ENCODE measurements around the gene KCNQ5.

- TF ChIP-seq, protein P1, sequence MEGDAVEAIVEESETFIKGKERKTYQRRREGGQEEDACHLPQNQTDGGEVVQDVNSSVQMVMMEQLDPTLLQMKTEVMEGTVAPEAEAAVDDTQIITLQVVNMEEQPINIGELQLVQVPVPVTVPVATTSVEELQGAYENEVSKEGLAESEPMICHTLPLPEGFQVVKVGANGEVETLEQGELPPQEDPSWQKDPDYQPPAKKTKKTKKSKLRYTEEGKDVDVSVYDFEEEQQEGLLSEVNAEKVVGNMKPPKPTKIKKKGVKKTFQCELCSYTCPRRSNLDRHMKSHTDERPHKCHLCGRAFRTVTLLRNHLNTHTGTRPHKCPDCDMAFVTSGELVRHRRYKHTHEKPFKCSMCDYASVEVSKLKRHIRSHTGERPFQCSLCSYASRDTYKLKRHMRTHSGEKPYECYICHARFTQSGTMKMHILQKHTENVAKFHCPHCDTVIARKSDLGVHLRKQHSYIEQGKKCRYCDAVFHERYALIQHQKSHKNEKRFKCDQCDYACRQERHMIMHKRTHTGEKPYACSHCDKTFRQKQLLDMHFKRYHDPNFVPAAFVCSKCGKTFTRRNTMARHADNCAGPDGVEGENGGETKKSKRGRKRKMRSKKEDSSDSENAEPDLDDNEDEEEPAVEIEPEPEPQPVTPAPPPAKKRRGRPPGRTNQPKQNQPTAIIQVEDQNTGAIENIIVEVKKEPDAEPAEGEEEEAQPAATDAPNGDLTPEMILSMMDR (IDR thresholded peaks at IDR 0.05), result no peak
- no peak for TF ChIP-seq POLR2A (IDR thresholded peaks at IDR 0.05)
Measured at GRCh38 chr6:72974276-72974675, 352.4 kb downstream of the KCNQ5 start.
